ENCODE results near the gene SZRD1. TPM values are rescaled to one million over a fixed set of nuclear protein-coding genes. Genes with fewer than 3 reads are reported as not detected.
A peak's percentile ranks its signal among the peaks of the same experiment; 100 is the strongest.

SZRD1 gene
- total and polyA plus RNA-seq, 9 of the 15 experiments (the other 6 are each of a cell fraction or from before 2014, with no cell fraction given), result 3.9 to 149 (median 82.5) TPM

DNA sequence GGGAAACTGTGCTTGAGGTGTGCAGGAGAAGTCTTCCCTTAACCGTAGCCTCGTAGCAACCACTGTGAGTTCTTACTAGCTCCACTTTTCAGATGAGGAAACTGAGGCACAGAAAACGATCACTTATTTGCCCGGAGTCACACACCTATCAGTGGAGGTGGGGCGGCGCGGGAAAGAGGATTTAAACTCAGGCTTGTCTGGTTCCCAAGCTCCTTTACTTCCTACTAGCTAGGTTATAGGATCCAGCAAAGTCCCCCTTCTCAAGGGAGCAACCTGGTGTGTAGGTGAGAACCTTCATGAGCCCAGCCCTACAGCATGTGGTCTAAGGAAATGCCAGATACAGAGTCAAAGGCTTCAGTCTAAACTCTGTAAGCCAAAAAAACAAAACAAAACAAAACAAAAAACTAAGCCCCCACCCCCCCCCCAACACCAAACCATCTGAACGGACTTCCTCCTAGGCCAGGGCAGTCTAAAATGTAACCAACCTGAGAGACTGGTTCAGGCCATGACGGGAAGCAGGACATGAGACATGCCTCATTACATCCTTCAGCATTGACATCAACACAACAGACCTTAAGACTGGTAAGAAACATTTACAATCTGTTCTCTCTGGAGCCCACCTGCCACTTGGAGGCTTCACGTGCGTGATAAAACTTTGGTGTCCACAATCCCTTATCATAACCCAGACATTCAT is 14.1 kb upstream of the SZRD1 start:
- Histone ChIP-seq H3K27me3 (ENCODE audit: control insufficient read depth in 2 of 2, insufficient read depth in 2 of 2, low read length in 2 of 2) (no peaks in the 10 kb centered on the region), H3K9ac (ENCODE audit: insufficient read depth in 1 of 2, low read depth in 2 of 2, low read length in 2 of 2) (peak overlapping the region; percentile 90 to 98), H4K20me1 (replicated peaks; ENCODE audit: control insufficient read depth, insufficient read depth, low read length) (peaks cover 4% of the 10 kb centered on the region; the same call in 1 of the 2 replicates), H3K9me1 (ENCODE audit: control insufficient read depth, insufficient read depth, low read length) (no peaks in the 10 kb centered on the region), H3K4me2 (ENCODE audit: insufficient read depth, low read length) (peak overlapping the region; percentile 99), H3K9me3 (replicated peaks; ENCODE audit: control insufficient read depth, insufficient read depth, low read depth, low read length) (no peaks in the 10 kb centered on the region), H3K27ac (ENCODE audit: extremely low read depth, low read depth, low read length) (peak overlapping the region; percentile 88), H3K79me2 (ENCODE audit: control insufficient read depth, insufficient read depth, low read length) (peaks cover 49% of the 10 kb centered on the region), H3K4me1 (replicated peaks in 1 of 2; ENCODE audit: control insufficient read depth in 2 of 2, insufficient read depth in 2 of 2, low read length in 2 of 2) (peaks cover 19 to 23% of the 10 kb centered on the region in 2 experiments), H3K4me3 (peak overlapping the region; percentile 96), H2AFZ (ENCODE audit: low read depth, low read length) (peak overlapping the region; percentile 96), H3K36me3 (ENCODE audit: control insufficient read depth, insufficient read depth, low read length) (peaks cover 13% of the 10 kb centered on the region; the same call in 2 of the 3 replicates)
- in situ Hi-C loops (cut with MboI), result no loop called here
- DNase-seq (ENCODE audit: extremely low read depth in 1 of 4, low spot score in 3 of 4) (peak in 1 of 4 experiments; percentile 44), FAIRE-seq (no peak), ATAC-seq (peak; percentile 0; the same call in 1 of the 3 replicates)
- ChIA-PET CTCF (ENCODE audit: low intra/inter-chr PET ratio) (interaction anchor here (1.8 kb wide), 1 partner anchor 11 kb away, joined by 8 read pairs; no protein-coding TSS in a partner anchor), POLR2A (interaction anchor here (0.5 to 4.2 kb wide), 12 partner anchors 10 to 895 kb away, joined by 3 to 33 read pairs (median 3); partner anchors contain the start of gene SZRD1)
- 23% methylated on average over 11 of the region's 11 CpGs for WGBS (ENCODE audit: insufficient coverage, low coverage, missing lambda C conversion rate)
- intact Hi-C loops (cut with micrococcal nuclease), result loop anchor here (5.0 kb wide), 2 partner anchors 86 to 106 kb away; no protein-coding TSS in a partner anchor
- BruUV-seq (replicated peaks), result TSS peak; percentile 91
- TF ChIP-seq STAT5B (CRISPR knock-in tag; IDR thresholded peaks at IDR 0.05) (no peak), EP400 (IDR thresholded peaks at IDR 0.05) (0 out of 2 replicates have a peak, but pooled peaks have one; percentile 9), MIER1 (IDR thresholded peaks at IDR 0.05; ENCODE audit: low read depth) (0 out of 2 replicates have a peak, but pooled peaks have one; percentile 39), MEF2A (IDR thresholded peaks at IDR 0.05; ENCODE audit: control insufficient read depth, low read depth, low read length) (no peak), ZNF3 (CRISPR knock-in tag; IDR thresholded peaks at IDR 0.05) (no peak), BHLHE40 (IDR thresholded peaks at IDR 0.05; ENCODE audit: low read length) (no peak), TGIF2 (CRISPR knock-in tag; IDR thresholded peaks at IDR 0.05) (no peak), ILF3 (IDR thresholded peaks at IDR 0.05; ENCODE audit: borderline replicate concordance) (no peak), TFE3 (CRISPR knock-in tag; IDR thresholded peaks at IDR 0.05) (no peak), ESRRB (CRISPR knock-in tag; IDR thresholded peaks at IDR 0.05; ENCODE audit: borderline replicate concordance) (no peak), SMARCE1 (IDR thresholded peaks at IDR 0.05) (peak; percentile 56; the same call in 1 of the 2 replicates), ZNF277 (CRISPR knock-in tag; IDR thresholded peaks at IDR 0.05; ENCODE audit: borderline replicate concordance) (no peak), CC2D1A (IDR thresholded peaks at IDR 0.05) (no peak)
- TF ChIP-seq, protein P1, sequence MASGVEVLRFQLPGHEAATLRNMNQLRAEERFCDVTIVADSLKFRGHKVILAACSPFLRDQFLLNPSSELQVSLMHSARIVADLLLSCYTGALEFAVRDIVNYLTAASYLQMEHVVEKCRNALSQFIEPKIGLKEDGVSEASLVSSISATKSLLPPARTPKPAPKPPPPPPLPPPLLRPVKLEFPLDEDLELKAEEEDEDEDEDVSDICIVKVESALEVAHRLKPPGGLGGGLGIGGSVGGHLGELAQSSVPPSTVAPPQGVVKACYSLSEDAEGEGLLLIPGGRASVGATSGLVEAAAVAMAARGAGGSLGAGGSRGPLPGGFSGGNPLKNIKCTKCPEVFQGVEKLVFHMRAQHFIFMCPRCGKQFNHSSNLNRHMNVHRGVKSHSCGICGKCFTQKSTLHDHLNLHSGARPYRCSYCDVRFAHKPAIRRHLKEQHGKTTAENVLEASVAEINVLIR (CRISPR knock-in tag; IDR thresholded peaks at IDR 0.05), result no peak
